Measurements from ENCODE around the gene SCMH1.

GRCh38 chr1:41235893-41236292 lies 6.2 kb downstream of the SCMH1 start:
- no peak for TF ChIP-seq POLR2A (IDR thresholded peaks at IDR 0.05; ENCODE audit: low read length)
- no peak for TF ChIP-seq KDM1A (IDR thresholded peaks at IDR 0.05; ENCODE audit: low read depth)
- no peak for TF ChIP-seq CTCF (IDR thresholded peaks at IDR 0.05)
- no peak for TF ChIP-seq POLR2AphosphoS2 (conservative IDR thresholded peaks at IDR 0.05; ENCODE audit: low read length)
- TF ChIP-seq MAX (IDR thresholded peaks at IDR 0.05), result no peak
- no peak for TF ChIP-seq REST (IDR thresholded peaks at IDR 0.05)
- TF ChIP-seq RAD21 (conservative IDR thresholded peaks at IDR 0.05 in 1 of 2, IDR thresholded peaks at IDR 0.05 in 1 of 2), result no peak
- no peak for TF ChIP-seq SMC3 (IDR thresholded peaks at IDR 0.05)
- no peak for TF ChIP-seq PBX3 (IDR thresholded peaks at IDR 0.05)
- no peak for TF ChIP-seq HMGXB4 (CRISPR knock-in tag; IDR thresholded peaks at IDR 0.05; ENCODE audit: borderline replicate concordance)
